GM12878 (cell line): ENCODE measurements around the gene PGF. TPM values are rescaled to one million over a fixed set of nuclear protein-coding genes. Genes with fewer than 3 reads are reported as not detected.

Source experiments
- ATAC-seq: fragments of 200-7000 bp; cut with Tn5 transposase; 3 replicates; pipeline ENCODE4 v1.9.1; 2020; ENCODE audit warnings: mild to moderate bottlenecking, moderate library complexity
- BruUV-seq: library from RNA; stranded (reverse); fragments of 400-500 nt; replicated peaks from 2 replicates; lab custom pipeline; 2021; lab: Mats Ljungman, UMichigan
- CTCF ChIA-PET: fragments of 300-600 bp; sonication (Branson Sonifier 250); formaldehyde crosslinking; extraction: SDS; loops from one replicate; lab custom pipeline; 2021; ENCODE audit warnings: inconsistent platforms; lab: Yijun Ruan, JAX
- POLR2A ChIA-PET: fragments of 350-600 bp; formaldehyde crosslinking; extraction: SDS; loops from one replicate; lab custom pipeline; 2021; ENCODE audit warnings: inconsistent platforms; lab: Charles Lee
- RAD21 ChIA-PET: fragments of 300-600 bp; sonication (Branson Sonifier 250); formaldehyde crosslinking; loops from one replicate; lab custom pipeline; 2023; ENCODE audit warnings: antibody characterized with exemption; ENCODE audit not compliant: unreplicated experiment; lab: Charles Lee
- SMC1A ChIA-PET: fragments of 300-600 bp; sonication (Branson Sonifier 250); formaldehyde crosslinking; loops from one replicate; lab custom pipeline; 2023; ENCODE audit not compliant: unreplicated experiment, uncharacterized antibody; lab: Charles Lee
- DNase-seq: peaks from one replicate; pipeline ENCODE4 v3.0.0-alpha.2; 2011; ENCODE audit warnings: low read depth, low spot score
- FAIRE-seq: peaks from 3 replicates; lab custom pipeline; 2011; peaks lifted over from hg19 to GRCh38; lab: Jason Lieb, UNC
- H2AFZ ChIP-seq: 2 replicates; pipeline ENCODE4 v1.6.0; 2011; ENCODE audit warnings: low read depth, low read length, control low read depth; ENCODE audit not compliant: control insufficient read depth
- H3K27ac ChIP-seq: 2 replicates; pipeline ENCODE4 v1.5.1; 2011; ENCODE audit warnings: control low read depth; ENCODE audit not compliant: control insufficient read depth, insufficient read depth
- H3K27me3 ChIP-seq, 2 experiments: replicated peaks in 1 of 2; 2 replicates each; pipeline versions ENCODE4 v1.6.0 to v1.6.1; 2011; ENCODE audit warnings: low read length in 1 of 2; ENCODE audit not compliant: control insufficient read depth in 2 of 2, insufficient read depth in 2 of 2
- H3K36me3 ChIP-seq, 2 experiments: 2 replicates each; pipeline ENCODE4 v1.5.1; 2011; ENCODE audit warnings: low read length in 1 of 2; ENCODE audit not compliant: control insufficient read depth in 2 of 2, insufficient read depth in 2 of 2
- H3K4me1 ChIP-seq: 2 replicates; pipeline ENCODE4 v1.6.1; 2011; ENCODE audit warnings: mild to moderate bottlenecking, low read length, moderate library complexity, mixed read lengths; ENCODE audit not compliant: control insufficient read depth, insufficient read depth
- H3K4me2 ChIP-seq: 2 replicates; pipeline ENCODE4 v1.6.0; 2011; ENCODE audit warnings: control low read depth; ENCODE audit not compliant: control insufficient read depth, insufficient read depth
- H3K4me3 ChIP-seq: fragments of 200-600 bp; sonication (generic); 2 replicates; pipeline ENCODE4 v1.5.1; 2016
- H3K79me2 ChIP-seq: 2 replicates; pipeline ENCODE4 v1.6.0; 2011; ENCODE audit warnings: low read length; ENCODE audit not compliant: control insufficient read depth, insufficient read depth
- H3K9ac ChIP-seq: 2 replicates; pipeline ENCODE4 v1.8.0; 2011; ENCODE audit warnings: low read length, control low read depth, mixed read lengths; ENCODE audit not compliant: control insufficient read depth, insufficient read depth
- H3K9me3 ChIP-seq: replicated peaks from 3 replicates; pipeline ENCODE4 v1.5.1; 2011; ENCODE audit warnings: mild to moderate bottlenecking, low read length; ENCODE audit not compliant: control insufficient read depth, insufficient read depth
- H4K20me1 ChIP-seq: 2 replicates; pipeline ENCODE4 v1.6.0; 2011; ENCODE audit not compliant: control insufficient read depth, insufficient read depth
- MYC ChIP-seq: IDR thresholded peaks from 2 replicates; pipeline ENCODE4 v1.6.1; 2011; ENCODE audit warnings: mild to moderate bottlenecking, low read length, moderate library complexity, inconsistent platforms; ENCODE audit not compliant: insufficient read depth, insufficient replicate concordance, insufficient read length, severe bottlenecking
- NFIC ChIP-seq: IDR thresholded peaks from 2 replicates; pipeline ENCODE4 v1.6.1; 2012; ENCODE audit warnings: low read depth, mild to moderate bottlenecking, inconsistent platforms, low read length, moderate library complexity
- NR2F1 ChIP-seq: fragments of 450-650 bp; conservative IDR thresholded peaks from 2 replicates; pipeline ENCODE4 v1.6.1; 2017; ENCODE audit warnings: mild to moderate bottlenecking
- RCOR1 ChIP-seq: conservative IDR thresholded peaks from 2 replicates; pipeline ENCODE4 v1.6.1; 2012; ENCODE audit warnings: low read depth, low read length, improper control_type of control experiment
- SIX5 ChIP-seq: IDR thresholded peaks from 2 replicates; pipeline ENCODE4 v1.6.1; 2011; ENCODE audit warnings: mild to moderate bottlenecking, low read depth, low read length, moderate library complexity; ENCODE audit not compliant: severe bottlenecking
- TARDBP ChIP-seq: IDR thresholded peaks from 2 replicates; pipeline ENCODE4 v1.6.1; 2016; ENCODE audit warnings: borderline replicate concordance
- TCF3 ChIP-seq: IDR thresholded peaks from 2 replicates; pipeline ENCODE4 v1.6.1; 2012; ENCODE audit warnings: low read depth, mild to moderate bottlenecking, low read length, borderline replicate concordance; ENCODE audit not compliant: insufficient read depth
- ZZZ3 ChIP-seq: IDR thresholded peaks from 2 replicates; pipeline ENCODE4 v1.6.1; 2011; ENCODE audit warnings: low read depth; ENCODE audit not compliant: control insufficient read depth, insufficient read length
- WGBS: methylation state at CpG from one replicate; pipeline ENCODE4 v1.1.6; 2016; ENCODE audit warnings: low lambda C conversion rate; ENCODE audit not compliant: insufficient replicate concordance, insufficient coverage; ENCODE audit errors: missing lambda C conversion rate; 5-methylcytosine and 5-hydroxymethylcytosine counted together
- in situ Hi-C: fragments of 300-500 bp; cut with MboI; formaldehyde crosslinking; loops from 9 replicates; pipeline ENCODE4 v1.14.3; 2018; ENCODE audit warnings: mixed read lengths
- intact Hi-C: fragments of 100-400 bp; cut with micrococcal nuclease; formaldehyde crosslinking; loops from one replicate; pipeline ENCODE4 v1.14.2; 2022; ENCODE audit not compliant: unreplicated experiment
- polyA plus RNA-seq, 11 experiments: library from polyadenylated mRNA; depleted of rRNA in 4 of 11; unstranded in 6 of 11; stranded (reverse) in 5 of 11; fragments of >200 nt; fragmentation: Nextera tagmentation in 4 of 11; fragmentation: Illumina TruSeq in 1 of 11; extraction: Ambion mirVana in 4 of 11; extraction: Trizol in 1 of 11; gene quantifications; 1 replicate in 1 of 11; 2 replicates in 10 of 11; pipeline versions ENCODE4 v1.2.1 to v1.2.3, GENCODE V29; 2011 to 2016; ENCODE audit warnings: inconsistent platforms in 2 of 11, missing spikeins in 2 of 11, low read depth in 1 of 11
- total RNA-seq, 4 experiments: library from RNA; depleted of rRNA in 3 of 4; stranded (reverse); fragments of >200 nt in 3 of 4; fragmentation: Illumina TruSeq in 1 of 4; extraction: Trizol in 1 of 4; gene quantifications; 2 replicates each; pipeline versions ENCODE4 v1.2.1 to v1.2.3, GENCODE V29; 2013 to 2021
- TF ChIP-seq, protein P1 (sequence below): fragments of 450-650 bp; IDR thresholded peaks from 2 replicates; pipeline ENCODE4 v1.6.1; 2016; ENCODE audit warnings: mild to moderate bottlenecking
- TF ChIP-seq, protein P2 (sequence below): IDR thresholded peaks from 2 replicates; pipeline ENCODE4 v1.6.1; 2012; ENCODE audit warnings: low read length, inconsistent platforms

Gene PGF
- total and polyA plus RNA-seq, 10 of the 15 experiments (the other 5 are each of a cell fraction or from before 2014, with no cell fraction given) = 0.11 to 5.5 (median 0.63) TPM

GRCh38 chr14:74968811-74969210, 13.4 kb upstream of the PGF start (continued):
- TF ChIP-seq, protein P1, sequence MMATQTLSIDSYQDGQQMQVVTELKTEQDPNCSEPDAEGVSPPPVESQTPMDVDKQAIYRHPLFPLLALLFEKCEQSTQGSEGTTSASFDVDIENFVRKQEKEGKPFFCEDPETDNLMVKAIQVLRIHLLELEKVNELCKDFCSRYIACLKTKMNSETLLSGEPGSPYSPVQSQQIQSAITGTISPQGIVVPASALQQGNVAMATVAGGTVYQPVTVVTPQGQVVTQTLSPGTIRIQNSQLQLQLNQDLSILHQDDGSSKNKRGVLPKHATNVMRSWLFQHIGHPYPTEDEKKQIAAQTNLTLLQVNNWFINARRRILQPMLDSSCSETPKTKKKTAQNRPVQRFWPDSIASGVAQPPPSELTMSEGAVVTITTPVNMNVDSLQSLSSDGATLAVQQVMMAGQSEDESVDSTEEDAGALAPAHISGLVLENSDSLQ = no peak
- TF ChIP-seq RCOR1 (no peak), MYC (no peak), SIX5 (no peak), NFIC (no peak), NR2F1 (no peak), TCF3 (no peak)

GRCh38 chr14:74965486-74966153, 10.2 kb upstream of the PGF start:
- Histone ChIP-seq H3K4me2 (no peak overlapping the region), H4K20me1 (no peaks in the 10 kb centered on the region), H3K4me3 (no peak overlapping the region), H3K27ac (no peak overlapping the region), H3K9ac (no peak overlapping the region), H3K27me3 (no peaks in the 10 kb centered on the region), H3K9me3 (no peaks in the 10 kb centered on the region), H2AFZ (no peak overlapping the region), H3K79me2 (no peaks in the 10 kb centered on the region), H3K36me3 (no peaks in the 10 kb centered on the region), H3K4me1 (peaks cover 14% of the 10 kb centered on the region)
- ATAC-seq = no peak
- SMC1A ChIA-PET = interaction anchor here (1.0 kb wide), 1 partner anchor 18 kb away, joined by 3 read pairs; no protein-coding TSS in a partner anchor
- DNase-seq = no peak
- no peak for TF ChIP-seq TARDBP
- no peak for TF ChIP-seq ZZZ3
- TF ChIP-seq, protein P2, sequence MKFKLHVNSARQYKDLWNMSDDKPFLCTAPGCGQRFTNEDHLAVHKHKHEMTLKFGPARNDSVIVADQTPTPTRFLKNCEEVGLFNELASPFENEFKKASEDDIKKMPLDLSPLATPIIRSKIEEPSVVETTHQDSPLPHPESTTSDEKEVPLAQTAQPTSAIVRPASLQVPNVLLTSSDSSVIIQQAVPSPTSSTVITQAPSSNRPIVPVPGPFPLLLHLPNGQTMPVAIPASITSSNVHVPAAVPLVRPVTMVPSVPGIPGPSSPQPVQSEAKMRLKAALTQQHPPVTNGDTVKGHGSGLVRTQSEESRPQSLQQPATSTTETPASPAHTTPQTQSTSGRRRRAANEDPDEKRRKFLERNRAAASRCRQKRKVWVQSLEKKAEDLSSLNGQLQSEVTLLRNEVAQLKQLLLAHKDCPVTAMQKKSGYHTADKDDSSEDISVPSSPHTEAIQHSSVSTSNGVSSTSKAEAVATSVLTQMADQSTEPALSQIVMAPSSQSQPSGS = no peak
- 20% methylated on average over 5 of the region's 5 CpGs for WGBS
- CTCF ChIA-PET = interaction anchor here (0.8 to 8.6 kb wide), 4 partner anchors 19 to 125 kb away, joined by 3 to 61 read pairs (median 4); no protein-coding TSS in a partner anchor
- RAD21 ChIA-PET = interaction anchor here (0.8 kb wide), 1 partner anchor 16 kb away, joined by 3 read pairs; no protein-coding TSS in a partner anchor
- in situ Hi-C loops = no loop called here
- no peak for FAIRE-seq
- intact Hi-C loops = no loop called here
- POLR2A ChIA-PET = no interaction called here
- BruUV-seq = no TSS peak
